Panc1 (cell line): Measurements from ENCODE around the gene MYLIP. TPM values are rescaled to one million over a fixed set of nuclear protein-coding genes. Genes with fewer than 3 reads are reported as not detected.

Experiments used
- ATAC-seq: fragments of 200-7000 bp; cut with Tn5 transposase; 2 replicates; pipeline ENCODE4 v1.9.1; 2020; ENCODE audit warnings: mild to moderate bottlenecking, moderate library complexity
- BruUV-seq: library from RNA; stranded (reverse); fragments of 400-500 nt; replicated peaks from 2 replicates; lab custom pipeline; 2021; lab: Mats Ljungman, UMichigan
- CTCF ChIA-PET: fragments of 300-600 bp; sonication (Branson Sonifier 250); formaldehyde crosslinking; loops from one replicate; lab custom pipeline; 2022; ENCODE audit warnings: antibody characterized with exemption; lab: Charles Lee
- POLR2A ChIA-PET: fragments of 300-600 bp; sonication (Branson Sonifier 250); formaldehyde crosslinking; loops from one replicate; lab custom pipeline; 2022; ENCODE audit warnings: antibody characterized with exemption; lab: Charles Lee
- DNase-seq: peaks from one replicate; pipeline ENCODE4 v3.0.0-alpha.2; 2010; ENCODE audit warnings: low read depth, low spot score
- H3K27ac ChIP-seq: 2 replicates; pipeline ENCODE4 v1.5.1; 2011; ENCODE audit warnings: mild to moderate bottlenecking, low read length, inconsistent platforms
- H3K27me3 ChIP-seq: fragments of 200-500 bp; sonication (Bioruptor generic); 2 replicates; pipeline ENCODE4 v1.6.0; 2014; ENCODE audit warnings: low read length, inconsistent platforms; ENCODE audit not compliant: control insufficient read depth, insufficient read depth
- H3K36me3 ChIP-seq: fragments of 200-500 bp; sonication (Bioruptor generic); 2 replicates; pipeline ENCODE4 v1.5.1; 2014; ENCODE audit warnings: inconsistent platforms, mild to moderate bottlenecking, low read length, moderate library complexity; ENCODE audit not compliant: control insufficient read depth, insufficient read depth
- H3K4me1 ChIP-seq: 2 replicates; pipeline ENCODE4 v1.5.1; 2011; ENCODE audit warnings: inconsistent platforms, mild to moderate bottlenecking, low read length, moderate library complexity; ENCODE audit not compliant: control insufficient read depth, insufficient read depth
- H3K4me3 ChIP-seq, 2 experiments: 2 replicates each; pipeline ENCODE4 v1.5.1; 2011 to 2012; ENCODE audit warnings: low read depth in 2 of 2, low read length in 2 of 2, mild to moderate bottlenecking in 2 of 2, inconsistent platforms in 1 of 2, moderate library complexity in 1 of 2
- H3K9me3 ChIP-seq: fragments of 200-500 bp; sonication (Bioruptor generic); 2 replicates; pipeline ENCODE4 v1.5.1; 2014; ENCODE audit warnings: low read depth, mild to moderate bottlenecking, inconsistent platforms, low read length, moderate library complexity; ENCODE audit not compliant: control insufficient read depth, insufficient read depth
- CTCF ChIP-seq: fragments of 450-650 bp; IDR thresholded peaks from 2 replicates; pipeline ENCODE4 v1.5.1; 2017; ENCODE audit warnings: mild to moderate bottlenecking
- POLR2AphosphoS5 ChIP-seq: IDR thresholded peaks from 2 replicates; pipeline ENCODE4 v1.6.1; 2012; ENCODE audit warnings: mild to moderate bottlenecking, low read depth, low read length, moderate library complexity
- REST ChIP-seq, 2 experiments: IDR thresholded peaks; 2 replicates each; pipeline ENCODE4 v1.6.1; 2011 to 2012; ENCODE audit warnings: low read depth in 2 of 2, control low read depth in 1 of 2, low read length in 1 of 2, mild to moderate bottlenecking in 1 of 2, moderate library complexity in 1 of 2; ENCODE audit not compliant: insufficient read depth in 1 of 2
- SIN3A ChIP-seq: IDR thresholded peaks from 2 replicates; pipeline ENCODE4 v1.6.1; 2012; ENCODE audit warnings: low read depth, mild to moderate bottlenecking, low read length, moderate library complexity, borderline replicate concordance; ENCODE audit not compliant: insufficient read depth
- TCF7L2 ChIP-seq: IDR thresholded peaks from 2 replicates; pipeline ENCODE4 v1.6.1; 2011; ENCODE audit warnings: mild to moderate bottlenecking, low read depth, low read length, inconsistent platforms
- in situ Hi-C: cut with HindIII; loops from 2 replicates; pipeline ENCODE4 v1.10.0; 2016; ENCODE audit warnings: low sequenced_read_pairs, low pct_unique_long_range_greater_than_20kb
- intact Hi-C: fragments of 100-400 bp; cut with micrococcal nuclease; formaldehyde crosslinking; loops from one replicate; pipeline ENCODE4 v1.10.0; 2022; ENCODE audit not compliant: unreplicated experiment
- total RNA-seq: library from RNA; stranded (reverse); gene quantifications from one replicate; pipeline ENCODE4 v1.2.1, GENCODE V29; 2021; ENCODE audit not compliant: unreplicated experiment

The MYLIP gene
- total RNA-seq, 1 experiment from 2014 or later = 12.7 TPM

- TF ChIP-seq REST (IDR thresholded peaks at IDR 0.05; ENCODE audit: insufficient read depth in 1 of 2, low read depth in 2 of 2, low read length in 1 of 2) = no peak
- no peak for TF ChIP-seq SIN3A
- TF ChIP-seq POLR2AphosphoS5 = no peak
- no peak for TF ChIP-seq CTCF
- no peak for TF ChIP-seq TCF7L2
- ATAC-seq (no peak), DNase-seq (no peak)
- in situ Hi-C loops (no loop called here), intact Hi-C loops (no loop called here)
- no peak overlapping the region for H3K4me3 ChIP-seq
- no peaks in the 10 kb centered on the region for H3K9me3 ChIP-seq
- H3K27ac ChIP-seq = no peak overlapping the region
- H3K36me3 ChIP-seq = no peaks in the 10 kb centered on the region; the same call in 1 of the 2 replicates
- H3K27me3 ChIP-seq = no peaks in the 10 kb centered on the region
- CTCF ChIA-PET = no interaction called here
- no peaks in the 10 kb centered on the region for H3K4me1 ChIP-seq
- no TSS peak for BruUV-seq
- POLR2A ChIA-PET = no interaction called here
These were observed 20.5 kb upstream of the MYLIP start for GRCh38 chr6:16108419-16108818.

DNA sequence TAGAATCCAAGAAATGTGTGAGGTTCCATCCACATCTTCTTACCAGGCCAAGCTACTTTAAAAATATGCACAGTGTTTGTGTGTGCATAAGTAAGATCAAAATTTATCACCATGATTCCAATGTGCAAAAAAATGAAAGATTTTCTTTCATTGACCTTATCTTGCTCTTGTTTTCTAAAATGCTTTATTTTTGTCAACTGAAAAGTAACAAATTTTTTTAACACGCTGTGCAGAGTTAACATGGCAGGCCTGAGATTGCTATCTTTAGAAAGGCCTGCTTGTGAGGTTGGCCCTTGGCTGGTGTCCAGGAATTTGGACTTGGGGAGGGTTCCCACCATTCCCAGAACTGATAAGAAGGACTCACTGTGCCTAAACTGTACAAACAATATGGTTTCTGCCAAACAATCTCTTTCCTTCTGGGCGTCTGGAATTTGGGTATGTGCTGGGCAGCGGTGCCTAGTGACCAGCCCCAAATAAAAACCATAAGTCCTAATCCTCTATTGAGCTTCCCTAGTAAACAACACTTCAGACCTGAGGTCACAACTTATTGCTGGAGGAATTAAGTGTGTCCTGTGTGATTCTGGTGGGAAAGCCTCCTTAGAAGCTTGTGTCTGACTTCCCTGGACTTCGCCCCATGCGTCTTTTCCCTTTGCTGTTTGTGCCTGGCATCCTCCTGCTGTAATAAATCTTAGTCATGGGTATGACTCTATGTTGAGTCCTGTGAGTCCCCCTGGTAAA, 19.8 kb upstream of the MYLIP start:
- no peak for ATAC-seq
- no peaks in the 10 kb centered on the region for H3K9me3 ChIP-seq
- H3K36me3 ChIP-seq = no peaks in the 10 kb centered on the region; the same call in 1 of the 2 replicates
- H3K27me3 ChIP-seq = no peaks in the 10 kb centered on the region
- no peak overlapping the region for H3K4me3 ChIP-seq
- TF ChIP-seq TCF7L2 = no peak
- TF ChIP-seq CTCF = no peak
- no peak for TF ChIP-seq POLR2AphosphoS5
- no peak for TF ChIP-seq REST (IDR thresholded peaks at IDR 0.05; ENCODE audit: insufficient read depth in 1 of 2, low read depth in 2 of 2, low read length in 1 of 2)
- no peak for TF ChIP-seq SIN3A
- ChIA-PET POLR2A (no interaction called here), CTCF (no interaction called here)
- no peak overlapping the region for H3K27ac ChIP-seq
- intact Hi-C loops = no loop called here
- no peak for DNase-seq
- in situ Hi-C loops = no loop called here
- H3K4me1 ChIP-seq = no peaks in the 10 kb centered on the region
- BruUV-seq = no TSS peak
